NCI-H2196 (cell line): Measurements from ENCODE around the gene ACTRT2.

Experiments used
- DNase-seq: peaks from one replicate; lab custom pipeline; 2025; ENCODE audit not compliant: unreplicated experiment; lab: John Stamatoyannopoulos, UW

The ACTRT2 gene

GRCh38 chr1:3031401-3032221 is 10.3 kb downstream of the ACTRT2 start:
- DNase-seq, result no peak

- no peak for DNase-seq
These were observed 11.2 kb downstream of the ACTRT2 start for GRCh38 chr1:3032371-3033039.

- no peak for DNase-seq
These were observed 11.9 kb downstream of the ACTRT2 start for GRCh38 chr1:3033040-3033789.

- DNase-seq, result no peak
These were observed 12.5 kb downstream of the ACTRT2 start for GRCh38 chr1:3033790-3034090.

GRCh38 chr1:3034162-3034561 is 12.9 kb downstream of the ACTRT2 start:
- DNase-seq, result no peak

- no peak for DNase-seq
These were observed 13.7 kb downstream of the ACTRT2 start for GRCh38 chr1:3034728-3035562.

GRCh38 chr1:3035563-3036446 is 14.5 kb downstream of the ACTRT2 start:
- DNase-seq, result no peak

GRCh38 chr1:3036447-3037280 is 15.4 kb downstream of the ACTRT2 start:
- DNase-seq, result no peak

GRCh38 chr1:3037281-3038040 is 16.2 kb downstream of the ACTRT2 start:
- DNase-seq, result no peak

GRCh38 chr1:3038113-3038551 is 16.9 kb downstream of the ACTRT2 start:
- no peak for DNase-seq

GRCh38 chr1:3038571-3039181 is 17.4 kb downstream of the ACTRT2 start:
- no peak for DNase-seq

GRCh38 chr1:3040004-3040403 is 18.7 kb downstream of the ACTRT2 start:
- no peak for DNase-seq

- DNase-seq, result no peak
These were observed 21.2 kb downstream of the ACTRT2 start for GRCh38 chr1:3042481-3042880.

- DNase-seq, result no peak
These were observed 27.9 kb downstream of the ACTRT2 start for GRCh38 chr1:3049164-3049563.

GRCh38 chr1:3049905-3050304 is 28.6 kb downstream of the ACTRT2 start:
- DNase-seq, result no peak

- DNase-seq, result no peak
These were observed 29.3 kb downstream of the ACTRT2 start for GRCh38 chr1:3050603-3051002.

GRCh38 chr1:3051270-3052268 is 30.3 kb downstream of the ACTRT2 start:
- DNase-seq, result no peak
